GM18858 (cell line): ENCODE data around the gene TIAM1.
A peak's percentile ranks its signal among the peaks of the same experiment; 100 is the strongest.

Experiments used
- ATAC-seq: cut with Tn5 transposase; IDR thresholded peaks from one replicate; pipeline ENCODE4 v1.9.1; 2021; ENCODE audit not compliant: unreplicated experiment

TIAM1 gene

GRCh38 chr21:31331231-31331630, 12.8 kb downstream of the TIAM1 start:
- no peak for ATAC-seq

- no peak for ATAC-seq
These were observed 13.9 kb downstream of the TIAM1 start for GRCh38 chr21:31330144-31330483.

DNA sequence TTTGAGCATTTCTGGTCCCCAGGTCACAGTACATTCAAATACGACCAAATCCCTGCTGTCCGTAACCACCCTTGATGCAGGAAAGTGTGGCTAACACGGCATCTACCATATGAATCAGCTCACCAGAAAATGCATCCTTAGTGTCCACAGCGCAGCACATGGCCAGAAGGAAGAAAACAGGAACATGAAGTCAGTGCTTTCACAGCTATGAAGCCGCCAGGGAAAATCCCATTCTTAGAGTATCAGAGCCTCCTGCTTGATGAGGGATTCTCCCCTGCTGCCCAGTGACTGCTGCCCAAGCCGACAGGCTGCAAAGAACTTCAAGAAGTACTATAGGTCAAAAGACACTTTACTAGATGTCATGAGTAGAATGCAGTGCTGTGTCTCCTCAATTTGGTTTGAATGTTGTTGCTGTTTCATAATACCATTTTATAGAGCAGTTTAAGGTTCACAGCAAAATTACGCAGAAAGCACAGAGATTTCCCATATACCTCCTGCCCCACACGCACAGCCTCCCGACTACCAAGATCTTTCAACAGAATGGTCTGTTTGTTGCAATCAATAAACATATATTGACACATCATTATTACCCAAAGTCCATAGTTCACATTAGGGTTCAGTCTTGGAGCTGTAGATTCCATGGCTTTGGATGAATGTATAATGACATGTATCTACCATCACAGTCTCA, 14.5 kb downstream of the TIAM1 start:
- ATAC-seq: no peak

DNA sequence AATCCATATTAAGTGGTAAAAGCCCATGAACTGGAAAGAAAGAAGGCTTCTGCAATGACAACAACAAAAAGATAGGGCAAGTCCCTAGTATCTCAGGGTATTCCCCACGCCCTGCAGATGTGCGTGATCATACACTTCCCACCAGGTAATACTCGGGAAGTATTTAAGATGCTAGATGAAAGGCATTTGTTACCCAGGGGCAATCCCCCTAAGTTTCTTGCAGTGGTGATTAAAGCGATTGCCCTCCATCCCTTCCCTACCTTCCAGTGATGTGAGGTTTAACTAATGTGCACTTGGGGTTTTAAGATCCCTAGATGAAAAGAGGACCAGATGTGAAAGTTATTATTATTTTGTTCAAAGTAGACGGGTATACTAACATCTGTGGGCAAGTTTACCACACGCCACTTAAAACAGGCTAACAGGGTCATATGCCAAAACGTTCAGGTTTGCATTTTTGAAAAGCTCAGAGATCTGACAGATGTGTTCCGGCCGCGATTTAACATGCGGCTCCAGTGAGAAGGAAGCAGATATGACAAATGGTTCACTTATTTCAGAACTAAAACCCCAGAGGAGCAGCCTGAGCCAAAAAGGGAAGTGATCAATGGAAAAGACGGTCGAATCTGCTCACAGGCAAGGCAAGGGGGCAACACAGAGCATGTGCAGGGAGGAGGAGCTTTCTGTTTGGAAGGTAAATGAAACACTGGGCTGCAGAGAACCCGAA, 17.4 kb downstream of the TIAM1 start:
- peak; percentile 97 for ATAC-seq

DNA sequence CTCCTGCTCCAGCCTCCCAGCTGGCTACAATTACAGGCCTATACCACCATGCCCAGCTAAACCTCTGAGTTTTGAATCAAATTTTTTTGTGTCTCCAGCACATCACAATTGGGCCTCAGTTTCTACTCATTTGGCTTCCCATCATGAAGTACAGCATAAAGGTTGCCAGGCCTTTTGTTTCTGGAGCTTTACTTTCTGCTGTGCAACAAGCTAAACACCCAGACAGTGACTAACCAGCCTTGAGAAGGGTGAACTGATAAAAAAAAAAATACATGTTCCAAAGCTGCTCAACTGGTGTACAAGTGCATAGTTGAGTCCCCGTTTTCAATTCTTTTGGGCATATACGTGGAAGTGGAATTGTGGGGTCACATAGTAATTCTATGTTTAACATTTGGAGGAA, 25.1 kb downstream of the TIAM1 start:
- no peak for ATAC-seq

GRCh38 chr21:31317688-31318087, 26.4 kb downstream of the TIAM1 start:
- no peak for ATAC-seq

GRCh38 chr21:31316488-31317169, 27.4 kb downstream of the TIAM1 start:
- no peak for ATAC-seq

GRCh38 chr21:31316072-31316471, 28.0 kb downstream of the TIAM1 start:
- ATAC-seq: no peak

DNA sequence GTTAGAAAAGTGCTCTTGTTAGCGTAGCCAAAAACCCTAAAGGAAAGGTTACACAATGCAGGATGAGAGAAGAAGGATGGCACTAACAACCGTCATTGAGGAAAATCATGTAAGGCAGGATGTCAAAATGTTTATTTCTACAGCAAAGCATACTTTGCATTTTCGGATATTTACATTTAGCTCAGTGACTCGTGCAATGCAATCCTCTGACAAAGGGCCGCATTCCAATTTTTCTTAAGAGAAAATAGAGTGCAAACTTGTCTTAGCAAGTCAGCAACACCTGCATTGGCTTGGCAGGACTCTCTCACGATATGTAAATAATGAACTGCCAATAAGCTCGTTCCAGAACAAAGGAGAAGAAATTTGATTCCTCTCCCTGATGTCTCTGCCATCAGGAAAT, 33.3 kb downstream of the TIAM1 start:
- ATAC-seq: no peak

DNA sequence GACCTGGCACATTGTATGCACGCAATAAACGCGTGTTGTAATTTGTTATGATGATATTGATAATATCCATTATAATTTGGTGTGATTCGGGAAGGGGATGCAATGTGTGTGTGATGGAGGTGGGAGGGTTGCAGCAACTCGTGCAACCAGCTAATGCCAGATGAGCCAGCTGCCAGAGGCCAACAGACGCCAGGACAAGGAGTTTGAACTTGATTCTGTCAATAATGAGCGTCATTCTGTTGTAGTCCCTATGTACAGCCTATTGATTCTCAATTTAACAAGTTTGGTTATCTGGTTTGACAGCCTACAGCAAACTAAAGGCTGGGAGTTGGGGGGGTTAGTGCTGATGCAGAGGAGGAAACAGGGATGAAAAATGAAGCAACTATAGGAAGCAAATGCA, 35.5 kb downstream of the TIAM1 start:
- ATAC-seq: no peak

DNA sequence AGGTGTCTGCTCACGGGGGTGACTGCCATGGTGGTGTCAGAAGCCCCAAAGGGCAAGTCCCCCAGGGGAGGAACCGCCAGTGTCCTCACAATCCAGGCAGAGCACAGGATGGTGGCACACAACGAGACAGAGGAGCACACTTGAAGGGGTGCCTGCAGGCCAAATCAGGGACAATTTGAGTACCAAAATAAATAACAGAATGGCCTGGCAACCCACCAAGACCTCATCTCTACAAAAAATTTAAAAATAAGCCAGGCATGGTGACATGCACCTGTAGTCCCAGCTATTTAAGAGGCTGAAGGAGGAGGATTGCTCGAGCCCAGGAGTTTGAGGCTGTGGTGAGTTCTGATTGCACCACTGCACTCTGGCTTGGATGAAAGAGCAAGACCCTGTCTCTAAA, 38.2 kb downstream of the TIAM1 start:
- no peak for ATAC-seq

DNA sequence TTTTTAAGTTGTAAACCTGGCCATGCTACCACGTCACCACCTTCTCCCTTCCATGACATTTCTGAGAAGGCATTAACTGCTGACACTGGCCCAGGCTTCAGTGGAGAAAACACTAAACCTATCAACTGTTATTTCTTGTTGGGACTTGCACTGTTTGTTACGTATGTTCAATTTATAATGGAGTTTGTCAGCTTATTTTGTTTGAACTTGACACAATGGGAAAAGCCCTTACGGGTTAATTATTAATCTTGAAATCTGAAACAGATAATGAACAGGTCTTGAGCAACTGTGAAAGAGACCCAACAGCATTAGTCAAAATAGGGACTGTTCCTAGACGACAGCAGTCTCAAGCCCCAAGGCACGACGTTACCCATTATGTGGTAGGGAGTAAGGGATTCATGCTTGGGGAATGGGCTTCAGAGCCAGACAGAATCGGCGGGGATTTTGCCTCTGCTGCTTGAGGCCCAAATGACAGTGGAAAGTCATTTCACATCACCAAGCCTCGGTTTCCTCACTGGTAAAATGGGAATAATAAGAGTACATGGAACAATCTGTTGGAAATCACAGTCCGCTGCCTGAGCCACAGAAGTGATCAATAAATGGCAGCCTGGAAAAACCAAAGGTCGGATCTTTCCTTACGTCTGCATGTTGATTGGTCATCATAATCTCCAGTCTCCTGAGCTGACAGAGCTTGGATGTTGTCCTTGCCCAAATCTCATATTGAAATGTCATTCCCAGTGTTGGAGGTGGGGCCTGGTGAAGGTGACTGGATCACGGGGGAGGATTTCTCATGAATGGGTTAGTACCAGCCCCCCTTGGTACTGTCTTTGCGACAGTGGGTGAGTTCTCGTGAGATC, 44.5 kb downstream of the TIAM1 start:
- ATAC-seq: peak; percentile 57

GRCh38 chr21:31298618-31299269, 45.3 kb downstream of the TIAM1 start:
- no peak for ATAC-seq

DNA sequence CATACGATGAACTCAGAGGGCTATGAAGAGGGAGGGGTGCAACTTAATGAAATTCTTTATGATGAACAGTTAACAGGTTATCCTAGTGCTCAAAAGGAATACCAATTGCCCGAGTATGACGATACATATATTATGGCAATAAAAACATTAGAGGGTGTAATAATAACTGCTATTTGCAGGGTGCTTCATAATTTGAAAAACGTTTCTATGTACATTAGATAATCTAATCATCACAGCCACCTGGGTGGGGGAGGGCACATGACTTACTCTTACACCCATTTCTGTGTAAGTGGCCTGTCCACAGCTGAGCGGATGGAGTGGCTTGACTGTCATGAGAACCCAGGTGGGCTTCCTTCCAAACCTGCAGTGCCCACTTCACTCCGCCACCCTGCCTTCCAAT, 46.3 kb downstream of the TIAM1 start:
- ATAC-seq: no peak

DNA sequence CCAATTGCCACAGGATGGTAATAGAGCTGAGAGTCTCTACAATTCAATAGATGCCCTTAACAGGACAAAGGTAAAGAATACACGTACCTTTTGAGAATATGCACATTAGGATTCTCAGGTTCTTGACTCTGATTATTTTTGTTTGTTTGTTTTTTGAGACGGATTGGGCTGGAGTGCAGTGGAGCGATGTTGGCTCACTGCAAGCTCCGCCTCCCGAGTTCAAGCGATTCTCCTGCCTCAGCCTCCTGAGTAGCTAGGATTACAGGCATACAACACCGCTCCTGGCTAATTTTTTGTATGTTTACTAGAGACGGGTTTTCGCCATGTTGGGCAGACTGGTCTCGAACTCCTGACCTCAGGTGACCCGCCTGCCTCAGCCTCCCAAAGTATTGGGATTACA, 48.4 kb downstream of the TIAM1 start:
- ATAC-seq: no peak

DNA sequence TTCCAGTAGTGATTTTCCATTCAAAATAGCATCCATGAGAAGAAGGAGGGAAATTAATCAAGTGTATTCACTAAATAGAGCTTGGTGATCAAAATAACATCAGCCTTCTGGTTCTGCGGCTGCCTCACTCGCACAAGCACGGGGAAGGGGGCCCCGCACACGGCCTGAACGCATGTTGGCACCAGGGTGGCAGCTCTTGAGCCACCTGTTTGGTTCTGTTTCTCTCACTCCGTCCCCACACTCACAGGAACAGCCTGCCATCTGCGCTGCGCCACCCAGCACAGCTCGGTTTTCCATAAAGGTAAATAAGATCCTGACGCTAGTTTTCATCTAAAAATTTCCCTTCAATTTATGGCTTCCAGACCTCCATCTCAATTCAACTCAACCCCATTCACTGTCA, 49.4 kb downstream of the TIAM1 start:
- no peak for ATAC-seq

- no peak for ATAC-seq
These were observed 50.1 kb downstream of the TIAM1 start for GRCh38 chr21:31293986-31294385.

GRCh38 chr21:31290765-31291164, 53.3 kb downstream of the TIAM1 start:
- ATAC-seq: no peak

DNA sequence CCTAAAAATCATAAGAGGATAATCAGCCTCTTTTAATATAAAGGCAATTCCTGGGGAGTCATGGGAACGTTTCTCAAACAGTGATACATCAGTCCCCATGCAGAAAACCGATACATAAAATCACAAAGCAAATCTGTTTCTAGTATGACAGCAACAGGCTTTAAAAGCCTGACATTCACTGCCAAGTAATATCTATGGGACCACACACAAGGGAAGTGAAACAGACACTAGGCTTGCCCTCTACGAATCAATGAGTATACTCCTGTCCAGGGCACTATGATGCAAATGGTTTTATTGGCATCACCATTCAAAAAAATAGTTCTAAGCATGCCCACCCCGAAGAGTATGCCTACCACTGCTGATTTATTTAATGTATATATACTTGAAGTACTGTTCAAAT, 54.4 kb downstream of the TIAM1 start:
- ATAC-seq: no peak

GRCh38 chr21:31288191-31288590, 55.9 kb downstream of the TIAM1 start:
- ATAC-seq: no peak

DNA sequence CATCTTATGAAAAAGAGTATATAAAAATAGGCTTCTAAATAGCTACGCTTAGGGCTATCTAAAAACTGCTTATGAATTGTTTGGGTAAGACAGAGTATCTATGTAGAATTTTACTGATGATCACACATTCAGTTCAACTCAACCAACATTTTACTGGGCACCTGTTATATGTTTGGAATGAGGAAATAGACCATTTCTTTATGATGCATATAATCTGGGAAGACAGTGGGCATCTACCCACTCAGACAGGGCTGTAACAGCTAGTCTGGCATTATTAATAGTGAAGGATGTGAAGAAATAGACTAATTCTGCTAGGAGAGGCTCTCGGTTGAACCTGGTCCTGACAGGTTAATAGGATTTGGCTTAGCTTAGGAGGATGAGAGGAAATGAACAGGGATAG, 56.9 kb downstream of the TIAM1 start:
- ATAC-seq: no peak
